ENCODE measurements around the gene NFATC3. TPM values are rescaled to one million over a fixed set of nuclear protein-coding genes. Genes with fewer than 3 reads are reported as not detected.

NFATC3 gene
- total RNA-seq, 1 experiment from 2014 or later: 33.0 TPM

DNA sequence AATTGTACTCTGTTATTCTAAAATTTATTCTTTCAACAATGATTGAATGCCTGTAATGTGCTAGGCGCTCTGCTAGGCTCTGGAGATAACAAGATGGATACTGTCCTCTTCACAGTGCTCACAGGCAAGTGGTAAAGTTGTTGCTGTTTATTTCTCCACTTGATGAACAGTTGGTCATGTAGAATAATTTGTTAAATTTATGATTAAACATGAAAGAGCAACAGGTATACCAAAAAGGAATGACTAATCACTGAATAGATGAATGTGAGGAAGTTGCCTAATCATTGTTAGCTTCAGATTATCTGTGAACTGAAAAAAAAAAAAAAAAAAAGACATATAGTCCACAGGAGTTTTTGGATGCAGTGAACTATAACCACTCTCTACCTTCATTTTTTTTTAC, 62.3 kb downstream of the NFATC3 start:
- no peak overlapping the region for H3K9ac ChIP-seq (ENCODE audit: extremely low read depth, insufficient read length, low read length)
- WGBS (ENCODE audit: extremely low coverage, insufficient read length, low lambda C conversion rate): no CpG with 5 or more reads among the region's 1 CpG
- no peak overlapping the region for H3K27ac Mint-ChIP-seq

More for the DNA sequence above, 62.3 kb downstream of the NFATC3 start:
- H3K4me1 ChIP-seq (ENCODE audit: insufficient read depth, low read length): no peaks in the 10 kb centered on the region
- H3K23ac ChIP-seq (ENCODE audit: insufficient read length, low read depth, low read length): no peak overlapping the region
- no peak overlapping the region for H3K4me2 ChIP-seq (ENCODE audit: insufficient read depth, insufficient read length, low read length)
- no peak overlapping the region for H3T11ph ChIP-seq (ENCODE audit: low read length)
- no peak overlapping the region for H2AK5ac ChIP-seq (ENCODE audit: insufficient read length, low read length)
- no peak overlapping the region for H2BK12ac ChIP-seq (ENCODE audit: insufficient read length, low read depth, low read length)
- no peaks in the 10 kb centered on the region for H3K9me3 Mint-ChIP-seq
- H2BK20ac ChIP-seq (ENCODE audit: low read depth, low read length, poor library complexity, severe bottlenecking): no peak overlapping the region
- TF ChIP-seq, protein P1, sequence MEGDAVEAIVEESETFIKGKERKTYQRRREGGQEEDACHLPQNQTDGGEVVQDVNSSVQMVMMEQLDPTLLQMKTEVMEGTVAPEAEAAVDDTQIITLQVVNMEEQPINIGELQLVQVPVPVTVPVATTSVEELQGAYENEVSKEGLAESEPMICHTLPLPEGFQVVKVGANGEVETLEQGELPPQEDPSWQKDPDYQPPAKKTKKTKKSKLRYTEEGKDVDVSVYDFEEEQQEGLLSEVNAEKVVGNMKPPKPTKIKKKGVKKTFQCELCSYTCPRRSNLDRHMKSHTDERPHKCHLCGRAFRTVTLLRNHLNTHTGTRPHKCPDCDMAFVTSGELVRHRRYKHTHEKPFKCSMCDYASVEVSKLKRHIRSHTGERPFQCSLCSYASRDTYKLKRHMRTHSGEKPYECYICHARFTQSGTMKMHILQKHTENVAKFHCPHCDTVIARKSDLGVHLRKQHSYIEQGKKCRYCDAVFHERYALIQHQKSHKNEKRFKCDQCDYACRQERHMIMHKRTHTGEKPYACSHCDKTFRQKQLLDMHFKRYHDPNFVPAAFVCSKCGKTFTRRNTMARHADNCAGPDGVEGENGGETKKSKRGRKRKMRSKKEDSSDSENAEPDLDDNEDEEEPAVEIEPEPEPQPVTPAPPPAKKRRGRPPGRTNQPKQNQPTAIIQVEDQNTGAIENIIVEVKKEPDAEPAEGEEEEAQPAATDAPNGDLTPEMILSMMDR (conservative IDR thresholded peaks at IDR 0.05): no peak
- no peak overlapping the region for H3K14ac ChIP-seq (ENCODE audit: insufficient read depth, low read length)
- H4K91ac ChIP-seq (ENCODE audit: insufficient read length, low read depth, low read length): no peak overlapping the region
- H3K79me2 ChIP-seq (ENCODE audit: insufficient read depth, low read length): no peaks in the 10 kb centered on the region
- H3K9me3 ChIP-seq (ENCODE audit: control insufficient read depth, low read depth, low read length): no peaks in the 10 kb centered on the region
- no peak overlapping the region for H2BK5ac ChIP-seq (ENCODE audit: insufficient read length, low read length)
- no peaks in the 10 kb centered on the region for H3K27me3 ChIP-seq (ENCODE audit: insufficient read depth, low read length)
- H2AFZ ChIP-seq (ENCODE audit: low read length): no peak overlapping the region
- H3K27me3 Mint-ChIP-seq (ENCODE audit: low read depth): no peaks in the 10 kb centered on the region
- H3K18ac ChIP-seq (ENCODE audit: insufficient read length, low read depth, low read length): no peak overlapping the region
- H3K79me1 ChIP-seq (ENCODE audit: insufficient read depth, low read depth, low read length, poor library complexity, severe bottlenecking): no peaks in the 10 kb centered on the region
- no peak overlapping the region for H2BK120ac ChIP-seq (ENCODE audit: low read depth, low read length, poor library complexity, severe bottlenecking)
- no peak overlapping the region for H4K8ac ChIP-seq (replicated peaks; ENCODE audit: insufficient read length, low read depth, low read length)
- H3K4me1 Mint-ChIP-seq: no peaks in the 10 kb centered on the region
- no peaks in the 10 kb centered on the region for H4K20me1 ChIP-seq (ENCODE audit: control insufficient read depth, insufficient read depth, insufficient read length)
- no peaks in the 10 kb centered on the region for H3K23me2 ChIP-seq (ENCODE audit: insufficient read length, low read depth, low read length, poor library complexity, severe bottlenecking)
- no peaks in the 10 kb centered on the region; a peak in 1 of 7 replicates for H3K36me3 Mint-ChIP-seq (ENCODE audit: insufficient read depth in 1 of 3, low read depth in 3 of 3)
- H3K4me3 Mint-ChIP-seq: no peak overlapping the region
- DNase-seq: no peak
- no peak overlapping the region for H3K56ac ChIP-seq (ENCODE audit: insufficient read length, low read depth, low read length)
- H3K27ac ChIP-seq (ENCODE audit: insufficient read length, low read depth, low read length): no peak overlapping the region
- no peak overlapping the region for H3K4ac ChIP-seq (ENCODE audit: low read depth, low read length)
- H2BK15ac ChIP-seq (ENCODE audit: low read depth, low read length): no peak overlapping the region
- no peak overlapping the region for H4K5ac ChIP-seq (ENCODE audit: insufficient read length, low read depth, low read length)
